HG03342 (cell line): ENCODE data around the gene PLA2G2F.

ENCODE experiments used
- ATAC-seq: cut with Tn5 transposase; IDR thresholded peaks from one replicate; pipeline ENCODE4 v1.9.1; 2021; ENCODE audit warnings: mild to moderate bottlenecking, moderate library complexity; ENCODE audit not compliant: unreplicated experiment

The PLA2G2F gene

DNA sequence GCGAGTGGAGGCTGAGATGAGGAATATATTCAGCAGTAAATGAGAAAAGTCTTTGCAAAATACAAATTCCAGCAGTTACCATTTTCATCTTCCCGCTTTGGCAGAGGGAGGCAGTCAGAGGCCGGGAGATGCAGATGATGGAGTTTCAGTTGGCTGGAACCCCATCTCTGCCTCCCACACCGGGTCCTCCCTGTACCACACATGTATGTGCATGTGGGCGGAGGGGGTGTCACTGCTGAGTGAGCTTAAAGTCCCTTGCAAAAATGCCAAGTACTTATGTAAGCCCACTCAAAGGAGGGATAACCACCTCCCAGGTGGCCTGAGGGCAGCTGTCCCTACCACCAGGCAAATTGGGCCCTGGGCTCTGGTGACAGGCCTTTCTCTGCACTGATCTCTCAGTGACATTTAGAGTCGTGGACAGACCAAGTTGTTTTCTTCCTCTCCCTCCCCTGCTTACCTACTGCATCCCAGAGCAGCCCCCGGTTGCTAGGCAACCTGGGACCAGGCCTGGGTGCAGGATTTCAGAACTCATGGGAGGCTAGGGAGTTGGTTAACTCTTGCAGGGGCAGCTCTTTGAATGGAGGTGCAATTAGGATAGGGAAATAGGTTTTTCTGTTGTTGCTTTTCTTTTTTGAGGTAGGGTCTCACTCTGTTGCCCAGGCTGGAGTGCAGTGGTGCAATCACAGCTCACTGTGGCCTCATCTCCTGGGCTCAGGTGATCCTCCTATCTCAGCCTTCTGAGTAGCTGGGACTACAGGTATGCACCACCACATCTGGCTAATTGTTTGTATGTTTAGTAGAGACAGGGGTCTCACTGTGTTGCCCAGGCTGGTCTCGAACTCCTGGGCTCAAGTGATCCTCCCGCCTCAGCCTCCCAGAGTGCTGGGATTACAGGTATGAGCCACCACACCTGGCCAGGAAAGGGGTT lies 29.7 kb downstream of the PLA2G2F start:
- ATAC-seq, result no peak

GRCh38 chr1:20169932-20170331 lies 30.8 kb downstream of the PLA2G2F start:
- ATAC-seq, result no peak

DNA sequence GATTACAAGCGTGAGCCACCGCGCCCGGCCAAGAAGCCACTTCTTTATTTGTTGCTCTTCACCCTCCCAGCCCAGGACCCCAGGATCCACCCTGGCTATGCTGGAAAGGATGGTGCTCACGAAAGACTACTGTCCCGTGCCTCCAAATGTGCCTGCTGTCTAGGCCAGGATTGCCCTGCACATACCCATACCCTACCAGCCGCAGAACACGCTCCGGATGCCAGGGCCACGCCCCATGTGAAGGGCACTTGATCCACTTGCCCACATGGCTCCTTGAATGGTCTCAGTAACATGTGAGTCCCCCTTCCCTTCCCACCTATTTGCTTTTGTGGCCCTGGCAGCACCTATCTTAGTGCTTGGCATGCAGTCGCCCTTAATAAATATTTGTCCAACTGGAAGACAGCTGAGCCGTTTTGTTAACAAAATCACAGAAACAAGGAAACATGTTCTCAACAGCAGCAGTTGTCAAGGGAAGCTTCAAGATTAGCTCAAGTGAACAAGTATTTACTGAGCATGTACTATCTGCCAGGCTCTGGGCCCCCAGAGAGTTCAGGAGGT lies 33.0 kb downstream of the PLA2G2F start:
- ATAC-seq, result no peak

- ATAC-seq, result no peak
These were observed 36.0 kb downstream of the PLA2G2F start for GRCh38 chr1:20174937-20175666.

DNA sequence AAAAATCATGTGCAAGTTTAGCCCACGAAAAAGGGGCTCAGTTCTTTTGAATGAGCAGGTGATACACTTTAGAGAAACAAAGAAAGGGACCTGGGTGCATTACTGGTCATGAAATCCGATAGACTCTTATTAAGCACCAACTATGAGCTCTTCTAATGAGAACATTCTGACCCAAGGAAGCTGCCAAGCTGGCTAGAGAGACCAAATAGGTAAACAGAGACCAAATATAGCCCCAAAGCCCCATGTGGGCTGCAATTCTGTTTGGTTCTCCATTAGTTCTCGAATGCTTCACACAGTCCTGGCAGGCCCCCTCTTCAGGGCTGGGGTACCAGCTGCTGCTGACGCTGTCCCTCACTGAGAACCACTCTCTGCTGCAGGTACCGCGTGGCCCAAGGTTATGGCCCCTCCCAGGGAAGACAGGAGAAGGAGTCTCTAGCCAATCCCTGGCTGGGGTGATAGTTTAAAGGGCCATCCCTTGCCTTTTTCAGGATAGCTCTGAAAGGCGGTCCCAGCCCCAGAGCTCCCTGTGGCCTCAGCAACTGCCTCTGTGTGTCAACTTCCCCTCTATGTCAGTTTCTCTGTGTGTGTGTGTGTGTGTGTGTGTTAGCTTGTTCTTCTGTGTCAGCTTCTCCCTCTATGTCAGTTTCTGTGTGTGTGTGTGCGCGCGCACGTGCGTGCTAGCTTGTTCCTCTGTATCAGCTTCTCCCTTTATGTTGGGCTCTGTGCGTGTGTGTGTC lies 39.7 kb downstream of the PLA2G2F start:
- ATAC-seq, result no peak

- ATAC-seq, result no peak
These were observed 40.4 kb downstream of the PLA2G2F start for GRCh38 chr1:20179371-20180128.

GRCh38 chr1:20180129-20180843 lies 41.2 kb downstream of the PLA2G2F start:
- no peak for ATAC-seq

- ATAC-seq, result no peak
These were observed 41.7 kb downstream of the PLA2G2F start for GRCh38 chr1:20180844-20181207.

GRCh38 chr1:20182415-20182814 lies 43.3 kb downstream of the PLA2G2F start:
- ATAC-seq, result no peak

- no peak for ATAC-seq
These were observed 43.9 kb downstream of the PLA2G2F start for GRCh38 chr1:20183035-20183434.

- ATAC-seq, result no peak
These were observed 44.6 kb downstream of the PLA2G2F start for GRCh38 chr1:20183616-20184271.

GRCh38 chr1:20184481-20184900 lies 45.4 kb downstream of the PLA2G2F start:
- no peak for ATAC-seq

GRCh38 chr1:20184997-20185833 lies 46.1 kb downstream of the PLA2G2F start:
- ATAC-seq, result no peak

DNA sequence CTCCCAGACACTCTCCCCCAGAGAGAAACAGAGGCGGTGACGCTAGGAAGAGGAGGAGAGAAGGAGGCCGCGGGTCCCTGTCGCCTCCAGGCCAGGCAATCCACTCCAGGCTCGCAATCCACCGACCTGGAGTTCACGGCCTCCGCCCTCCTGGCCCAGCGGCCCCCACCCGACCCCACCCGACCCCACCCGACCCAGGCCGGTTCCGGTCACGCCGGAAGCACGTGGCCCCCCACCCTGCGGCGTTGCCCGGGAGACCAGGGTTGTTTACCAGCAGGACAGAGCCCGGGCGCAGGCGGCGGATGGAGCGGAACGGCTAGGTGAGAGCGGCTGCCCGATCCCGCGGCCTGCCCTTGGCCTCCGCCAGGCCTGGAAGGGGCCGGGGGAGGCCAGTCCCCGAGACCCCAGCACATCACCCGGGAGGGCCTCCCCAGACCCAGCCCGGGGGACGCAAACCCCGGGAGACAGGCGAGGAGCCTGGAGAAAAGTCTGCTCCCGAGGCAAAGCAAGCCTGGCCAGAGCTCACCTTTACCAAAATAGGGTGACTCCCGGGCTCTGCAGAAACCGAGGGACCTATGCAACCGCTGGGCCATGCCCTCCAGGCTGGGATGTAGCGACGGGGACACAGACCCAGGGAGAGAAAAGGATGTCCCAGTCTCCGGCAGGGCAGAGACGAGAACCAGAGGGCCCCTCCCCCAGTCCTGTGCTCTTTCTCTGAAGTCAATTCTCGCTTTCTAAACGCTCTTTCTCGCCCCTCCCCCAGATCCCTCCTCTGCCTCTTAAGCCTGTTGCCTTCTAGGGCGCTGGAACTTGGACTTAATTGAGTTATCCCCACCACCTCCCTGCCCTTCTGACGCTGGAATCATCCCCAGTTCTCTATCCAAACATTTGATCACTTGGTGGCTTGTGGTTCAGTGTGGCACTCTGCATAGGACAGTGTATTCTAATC lies 47.0 kb downstream of the PLA2G2F start, which contains the start of the genes PLA2G2C and UBXN10:
Gene PLA2G2C, minus strand, starts transcription at position 685 of the 949 bp plus-strand sequence. CDS start 9,155 bp downstream, outside the sequence.
Gene UBXN10, plus strand, starts transcription at position 263 of the 949 bp plus-strand sequence. CDS start 4,466 bp downstream, outside the sequence.
- no peak for ATAC-seq

DNA sequence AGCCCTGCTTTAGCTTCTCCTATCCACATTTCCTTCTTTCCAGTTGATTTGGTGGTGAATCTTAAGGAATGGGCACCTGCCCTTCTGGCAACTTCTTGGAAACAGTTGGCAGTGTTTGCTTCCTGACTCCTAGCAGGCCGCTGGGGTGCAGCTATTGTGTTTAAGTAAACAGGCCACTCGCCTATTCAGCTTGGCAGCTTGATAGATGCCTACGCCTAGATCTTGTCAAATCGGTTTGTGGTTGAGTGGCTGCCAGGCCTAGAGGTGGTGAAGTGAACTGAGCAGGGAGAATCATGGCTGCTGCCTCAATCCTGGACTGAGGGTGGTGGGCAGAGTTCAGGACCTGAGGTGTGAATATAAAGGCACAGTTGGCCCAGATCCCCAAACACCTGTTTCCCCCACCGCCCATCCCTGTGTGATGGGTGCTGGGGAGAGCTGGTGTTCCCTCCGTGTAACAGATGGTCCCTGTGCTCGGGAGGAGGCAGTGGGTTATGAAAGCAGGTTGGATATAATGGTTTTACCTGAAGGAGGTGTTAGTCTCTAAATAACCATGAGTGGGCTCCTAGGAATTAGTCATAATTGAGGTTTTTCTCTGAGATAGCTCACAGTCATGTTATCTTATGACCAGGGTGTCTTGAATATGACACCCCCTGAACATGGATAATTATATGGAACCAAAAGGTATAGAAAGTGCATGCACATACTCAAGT lies 48.1 kb downstream of the PLA2G2F start:
- no peak for ATAC-seq

GRCh38 chr1:20187813-20188454 lies 48.8 kb downstream of the PLA2G2F start:
- ATAC-seq, result no peak
